RWPE1 (cell line): Measurements from ENCODE around the gene P3H2.
A peak's percentile ranks its signal among the peaks of the same experiment; 100 is the strongest.
"Not testable (repeated sequence)": the region's sequence is repeated elsewhere in the genome, so short reads cannot be mapped to it uniquely, and the experiment has no call there.

Experiments used
- CTCF ChIA-PET: fragments of 350-600 bp; sonication (Branson Sonifier 250); formaldehyde crosslinking; extraction: SDS; loops from one replicate; lab custom pipeline; 2021; lab: Yijun Ruan, JAX
- POLR2A ChIA-PET: fragments of 400-600 bp; formaldehyde crosslinking; extraction: SDS; loops from one replicate; lab custom pipeline; 2020; ENCODE audit warnings: antibody characterized with exemption; ENCODE audit not compliant: low non-redundant PET; lab: Yijun Ruan, JAX
- DNase-seq: peaks from one replicate; pipeline ENCODE4 v3.0.0; 2012; ENCODE audit warnings: low spot score
- H3K27ac ChIP-seq: fragments of 450-650 bp; 2 replicates; pipeline ENCODE4 v1.5.1; 2017
- TF ChIP-seq, protein P1 (sequence below): fragments of 450-650 bp; conservative IDR thresholded peaks from 2 replicates; pipeline ENCODE4 v1.5.1; 2017; ENCODE audit warnings: low read depth, mild to moderate bottlenecking

The P3H2 gene

DNA sequence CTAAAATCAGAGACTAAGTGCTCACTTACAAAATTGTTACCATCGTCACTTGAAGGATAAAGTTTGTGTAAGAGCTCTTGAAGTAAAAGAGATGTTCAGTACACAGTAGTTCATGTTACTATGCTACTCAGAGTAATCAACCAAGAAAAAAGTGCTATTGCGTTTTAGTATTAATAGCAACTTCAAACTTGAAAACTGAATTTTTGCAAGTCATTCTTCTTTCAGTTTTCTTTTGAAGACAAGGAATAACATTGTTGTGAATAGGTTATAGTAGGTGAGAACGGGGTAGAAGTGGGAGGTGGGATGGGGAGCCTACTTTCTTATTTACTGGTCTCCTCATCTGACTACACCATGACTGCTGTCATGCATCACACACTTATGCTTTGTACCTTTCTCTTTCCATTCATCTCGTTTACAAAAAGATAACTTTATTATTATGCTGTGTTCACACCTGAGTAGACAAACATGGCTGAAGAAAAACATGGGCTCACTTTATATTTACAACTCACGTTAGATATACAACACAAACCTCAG, 39.3 kb upstream of the P3H2 start:
- TF ChIP-seq, protein P1, sequence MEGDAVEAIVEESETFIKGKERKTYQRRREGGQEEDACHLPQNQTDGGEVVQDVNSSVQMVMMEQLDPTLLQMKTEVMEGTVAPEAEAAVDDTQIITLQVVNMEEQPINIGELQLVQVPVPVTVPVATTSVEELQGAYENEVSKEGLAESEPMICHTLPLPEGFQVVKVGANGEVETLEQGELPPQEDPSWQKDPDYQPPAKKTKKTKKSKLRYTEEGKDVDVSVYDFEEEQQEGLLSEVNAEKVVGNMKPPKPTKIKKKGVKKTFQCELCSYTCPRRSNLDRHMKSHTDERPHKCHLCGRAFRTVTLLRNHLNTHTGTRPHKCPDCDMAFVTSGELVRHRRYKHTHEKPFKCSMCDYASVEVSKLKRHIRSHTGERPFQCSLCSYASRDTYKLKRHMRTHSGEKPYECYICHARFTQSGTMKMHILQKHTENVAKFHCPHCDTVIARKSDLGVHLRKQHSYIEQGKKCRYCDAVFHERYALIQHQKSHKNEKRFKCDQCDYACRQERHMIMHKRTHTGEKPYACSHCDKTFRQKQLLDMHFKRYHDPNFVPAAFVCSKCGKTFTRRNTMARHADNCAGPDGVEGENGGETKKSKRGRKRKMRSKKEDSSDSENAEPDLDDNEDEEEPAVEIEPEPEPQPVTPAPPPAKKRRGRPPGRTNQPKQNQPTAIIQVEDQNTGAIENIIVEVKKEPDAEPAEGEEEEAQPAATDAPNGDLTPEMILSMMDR: no peak
- CTCF ChIA-PET: no interaction called here
- POLR2A ChIA-PET: no interaction called here
- H3K27ac ChIP-seq: no peak overlapping the region
- DNase-seq: no peak

DNA sequence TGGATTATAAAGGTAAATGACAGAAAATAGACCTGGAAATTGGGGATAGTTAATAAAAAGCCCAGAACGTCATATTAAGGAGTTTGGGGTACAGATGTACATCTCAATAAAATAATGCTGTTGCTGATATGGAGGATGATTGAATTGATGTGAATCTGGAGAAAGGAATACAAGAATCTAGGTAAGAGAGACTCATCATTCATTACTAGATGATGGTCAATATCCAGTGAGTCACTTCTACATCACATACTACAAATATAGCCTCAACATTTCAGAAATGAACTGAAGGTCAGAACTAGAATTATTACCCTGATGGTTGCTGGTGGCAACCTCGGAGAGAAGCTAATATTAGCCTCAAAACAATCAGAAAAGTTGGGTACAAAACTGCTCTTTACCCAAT, 37.6 kb upstream of the P3H2 start:
- CTCF ChIA-PET: no interaction called here
- TF ChIP-seq, protein P1: no peak
- H3K27ac ChIP-seq: no peak overlapping the region
- POLR2A ChIA-PET: no interaction called here
- DNase-seq: no peak

DNA sequence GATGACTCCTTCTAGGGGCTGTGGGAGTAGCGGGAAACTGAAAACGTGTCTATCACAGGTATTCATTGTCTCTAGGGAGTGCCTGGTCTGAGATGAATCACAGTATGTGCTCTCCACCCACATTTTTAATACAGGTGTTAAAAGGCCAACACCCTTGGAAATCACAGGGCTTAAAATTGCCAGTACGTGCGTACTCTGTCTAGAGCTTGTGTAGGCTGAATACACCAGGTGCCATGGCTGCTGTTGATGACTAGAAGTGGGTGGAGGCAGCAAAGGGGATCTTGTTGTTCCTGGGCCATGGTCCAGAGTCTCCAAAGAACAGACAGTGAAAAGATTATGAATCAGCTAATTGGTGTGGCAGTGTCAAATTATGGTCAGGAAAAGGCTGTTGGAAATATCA, 35.1 kb upstream of the P3H2 start:
- H3K27ac ChIP-seq: peak overlapping the region; percentile 97
- CTCF ChIA-PET: interaction anchor here (0.6 to 1.0 kb wide), 2 partner anchors 167 to 1681 kb away, joined by 3 to 4 read pairs; partner anchors contain the start of gene CLDN1
- POLR2A ChIA-PET: no interaction called here
- peak; percentile 96 for DNase-seq
- TF ChIP-seq, protein P1: no peak

DNA sequence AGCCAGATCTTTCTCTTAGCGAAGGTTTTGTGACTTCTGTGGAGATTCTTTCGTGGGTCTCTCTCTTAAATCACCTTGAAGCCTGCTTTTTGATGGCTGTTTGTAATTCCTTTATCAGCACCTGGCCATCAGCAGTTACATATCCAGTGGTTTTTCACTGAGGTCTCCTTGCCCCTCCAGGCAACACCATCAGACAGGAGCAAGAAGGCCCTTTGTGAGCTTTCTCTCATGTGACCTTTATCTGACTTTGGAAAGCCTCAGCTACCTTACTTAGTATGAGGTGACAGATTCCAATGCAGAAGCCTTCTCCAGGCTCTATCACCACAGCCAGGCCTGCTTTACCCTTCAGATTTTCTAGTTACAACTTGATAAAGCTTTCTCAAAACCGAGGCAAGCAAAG, 30.0 kb upstream of the P3H2 start:
- POLR2A ChIA-PET: no interaction called here
- no peak for DNase-seq
- TF ChIP-seq, protein P1: no peak
- no peak overlapping the region for H3K27ac ChIP-seq
- CTCF ChIA-PET: no interaction called here

DNA sequence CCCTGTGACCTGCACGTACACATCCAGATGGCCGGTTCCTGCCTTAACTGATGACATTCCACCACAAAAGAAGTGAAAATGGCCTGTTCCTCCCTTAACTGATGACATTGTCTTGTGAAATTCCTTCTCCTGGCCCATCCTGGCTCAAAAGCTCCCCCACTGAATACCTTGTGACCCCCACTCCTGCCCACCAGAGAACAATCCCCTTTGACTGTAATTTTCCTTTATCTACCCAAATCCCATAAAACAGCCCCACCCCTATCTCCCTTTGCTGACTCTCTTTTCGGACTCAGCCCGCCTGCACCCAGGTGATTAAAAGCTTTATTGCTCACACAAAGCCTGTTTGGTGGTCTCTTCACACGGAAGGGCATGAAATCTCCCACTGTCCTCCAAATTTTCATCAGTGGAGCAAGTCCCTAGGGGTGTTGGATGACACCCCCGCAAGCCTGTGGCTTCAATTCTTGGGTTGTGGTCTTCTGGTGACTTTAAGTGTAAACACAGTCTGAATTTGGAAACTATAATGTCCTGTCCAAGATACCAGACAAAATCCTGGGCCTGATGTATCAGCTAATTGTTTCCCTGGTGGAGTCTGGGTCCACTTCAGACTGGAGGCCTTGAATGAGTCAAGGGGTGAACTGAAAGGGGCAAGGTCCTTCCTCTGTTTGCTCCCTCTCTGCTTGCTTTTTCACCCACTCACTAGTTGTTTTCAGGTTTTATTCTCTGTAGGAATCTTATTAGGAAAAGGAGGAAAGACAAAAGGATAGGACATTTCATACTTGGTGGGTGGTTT, 29.3 kb upstream of the P3H2 start:
- DNase-seq, H3K27ac ChIP-seq, POLR2A ChIA-PET, CTCF ChIA-PET: not testable (repeated sequence)

DNA sequence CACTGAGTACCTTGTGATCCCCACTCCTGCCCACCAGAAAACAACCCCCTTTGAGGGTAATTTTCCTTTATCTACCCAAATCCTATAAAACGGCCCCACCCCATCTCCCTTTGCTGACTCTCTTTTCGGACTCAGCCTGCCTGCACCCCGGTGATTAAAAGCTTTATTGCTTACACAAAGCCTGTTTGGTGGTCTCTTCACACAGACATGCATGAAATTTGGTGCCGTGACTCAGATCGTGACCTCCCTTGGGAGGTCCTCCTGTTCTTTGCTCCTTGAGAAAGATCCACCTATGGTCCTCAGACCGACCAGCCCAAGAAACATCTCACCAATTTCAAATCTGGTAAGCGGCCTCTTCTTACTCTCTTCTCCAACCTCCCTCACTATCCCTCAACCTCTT, 24.1 kb upstream of the P3H2 start:
- DNase-seq, POLR2A ChIA-PET, H3K27ac ChIP-seq, CTCF ChIA-PET: not testable (repeated sequence)

DNA sequence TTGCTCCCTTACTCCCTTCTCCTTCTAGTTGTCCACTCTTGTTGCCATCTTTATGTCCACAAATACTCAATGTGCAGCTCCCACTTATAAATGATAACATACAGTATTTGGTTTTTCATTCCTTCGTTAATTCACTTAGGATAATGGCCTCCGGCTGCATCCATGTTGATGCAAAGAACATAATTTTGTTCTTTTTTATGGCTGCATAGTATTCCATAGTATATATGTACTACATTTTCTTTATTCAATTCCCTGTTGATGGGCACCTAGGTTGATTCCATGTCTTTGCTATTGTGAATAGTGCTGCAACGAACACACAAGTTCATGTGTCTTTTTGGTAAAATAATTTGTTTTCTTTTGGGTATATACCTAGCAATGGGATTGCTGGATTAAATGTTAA, 21.3 kb upstream of the P3H2 start:
- TF ChIP-seq, protein P1: no peak
- CTCF ChIA-PET: no interaction called here
- POLR2A ChIA-PET: no interaction called here
- no peak overlapping the region for H3K27ac ChIP-seq
- DNase-seq: no peak
